HG03460 (cell line): ENCODE measurements around the gene SH3PXD2A.

ENCODE experiments used
- ATAC-seq: cut with Tn5 transposase; IDR thresholded peaks from one replicate; pipeline ENCODE4 v1.9.1; 2021; ENCODE audit not compliant: unreplicated experiment

SH3PXD2A gene

GRCh38 chr10:103593022-103593570 is 262.3 kb downstream of the SH3PXD2A start:
- no peak for ATAC-seq

DNA sequence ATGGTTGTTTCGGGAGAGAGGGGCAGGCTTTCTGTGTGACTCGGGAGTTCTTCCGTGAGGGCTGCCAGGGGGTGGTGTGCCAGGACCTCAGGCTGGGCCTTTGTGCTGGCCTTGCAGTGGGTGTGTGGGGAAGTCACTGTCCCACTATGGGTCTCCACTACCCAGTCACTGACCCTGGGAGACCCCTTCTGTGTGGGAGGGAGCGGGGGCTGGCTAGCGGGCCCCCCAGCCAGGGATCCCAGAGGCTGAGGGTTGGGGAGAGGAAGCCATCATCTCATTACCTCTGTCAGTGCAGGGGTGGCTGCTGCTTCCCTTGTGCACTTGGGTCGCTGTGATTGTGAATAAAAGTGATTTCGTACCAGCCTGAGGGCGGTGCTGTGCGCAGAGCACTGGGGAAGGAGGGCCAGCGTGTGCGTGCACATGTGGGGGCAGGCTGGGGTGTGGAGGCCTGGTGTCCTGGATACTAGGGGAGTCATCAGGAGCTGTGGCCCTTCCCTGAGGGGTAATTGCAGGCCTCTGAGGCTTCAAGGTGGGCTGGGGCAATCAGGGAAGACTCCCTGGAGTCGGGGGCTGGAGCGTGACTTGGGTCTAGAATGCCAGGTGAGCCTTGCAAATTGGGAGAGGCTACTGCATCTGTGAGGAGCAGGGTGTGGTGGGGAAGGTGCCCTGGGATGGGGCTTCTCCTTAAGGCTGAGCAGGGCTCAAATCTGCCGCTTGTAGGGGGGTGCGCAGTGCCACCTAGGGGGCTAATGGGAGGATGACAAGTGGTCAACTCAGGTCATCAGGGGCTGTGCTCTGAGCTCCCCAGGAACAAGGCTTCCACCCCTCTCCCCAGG is 263.0 kb downstream of the SH3PXD2A start:
- ATAC-seq, result no peak

DNA sequence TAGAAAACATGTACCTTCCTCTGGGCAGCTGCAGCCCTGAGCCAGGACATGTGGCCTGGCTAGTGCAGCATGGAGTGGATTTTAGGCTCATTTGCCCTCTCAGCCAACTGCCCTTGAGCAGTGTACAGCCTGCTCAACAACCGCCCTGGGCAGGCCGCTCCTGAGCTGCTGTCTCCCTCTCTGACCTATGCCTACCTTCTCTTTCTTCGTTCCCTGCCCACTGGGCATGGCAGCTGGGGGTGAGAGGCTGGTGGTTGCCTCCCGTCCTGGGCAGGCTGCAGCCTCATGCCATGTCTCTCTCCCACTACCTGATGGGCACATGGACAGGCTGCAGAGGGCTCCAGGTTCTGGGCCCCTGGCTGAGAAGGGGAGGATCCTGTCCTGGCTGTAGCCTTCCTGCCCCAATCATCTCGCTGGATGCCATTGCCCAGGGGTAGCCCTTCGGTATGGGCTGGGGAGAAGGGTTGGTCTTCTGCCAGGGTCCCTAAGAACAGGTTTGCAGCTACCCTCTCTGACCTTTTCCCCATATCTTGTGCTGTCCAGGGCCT is 264.6 kb downstream of the SH3PXD2A start:
- no peak for ATAC-seq

DNA sequence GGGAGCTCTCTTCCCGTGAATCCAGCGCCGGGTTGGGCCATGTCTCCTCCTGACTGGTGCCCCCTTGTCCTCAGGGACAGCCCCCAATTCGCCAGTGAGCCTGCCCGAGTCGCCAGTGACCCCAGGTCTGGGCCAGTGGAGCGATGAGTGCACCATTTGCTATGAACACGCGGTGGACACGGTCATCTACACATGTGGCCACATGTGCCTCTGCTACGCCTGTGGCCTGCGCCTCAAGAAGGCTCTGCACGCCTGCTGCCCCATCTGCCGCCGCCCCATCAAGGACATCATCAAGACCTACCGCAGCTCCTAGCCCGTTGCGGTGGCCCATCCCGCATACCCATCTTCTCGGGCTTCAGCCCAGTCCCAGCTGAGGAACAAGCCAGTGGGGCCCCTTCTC is 265.3 kb downstream of the SH3PXD2A start:
- no peak for ATAC-seq

GRCh38 chr10:103589074-103589630 is 266.2 kb downstream of the SH3PXD2A start:
- no peak for ATAC-seq

DNA sequence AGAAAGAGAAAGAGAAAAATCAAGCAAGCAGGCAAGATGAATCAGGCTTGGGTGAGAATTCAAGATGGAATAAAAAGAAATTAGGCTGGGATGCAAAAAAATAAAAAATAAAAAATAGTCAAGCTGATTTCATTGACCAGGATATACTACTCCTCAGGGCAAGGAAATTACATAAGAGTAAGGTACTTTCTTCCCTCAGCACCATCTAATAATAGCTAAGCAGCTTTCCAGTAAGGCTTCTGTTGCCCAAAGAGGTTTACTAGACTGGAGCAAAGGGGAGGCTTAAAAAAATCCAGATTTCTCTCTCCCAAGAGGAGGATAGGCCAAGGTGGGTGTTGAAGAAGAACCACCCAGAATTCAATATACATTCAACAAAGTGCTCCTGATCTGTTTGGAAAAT is 268.3 kb downstream of the SH3PXD2A start:
- ATAC-seq, result no peak

GRCh38 chr10:103585011-103585405 is 270.4 kb downstream of the SH3PXD2A start:
- no peak for ATAC-seq

GRCh38 chr10:103584216-103585010 is 271.0 kb downstream of the SH3PXD2A start:
- peak; percentile 53 for ATAC-seq

DNA sequence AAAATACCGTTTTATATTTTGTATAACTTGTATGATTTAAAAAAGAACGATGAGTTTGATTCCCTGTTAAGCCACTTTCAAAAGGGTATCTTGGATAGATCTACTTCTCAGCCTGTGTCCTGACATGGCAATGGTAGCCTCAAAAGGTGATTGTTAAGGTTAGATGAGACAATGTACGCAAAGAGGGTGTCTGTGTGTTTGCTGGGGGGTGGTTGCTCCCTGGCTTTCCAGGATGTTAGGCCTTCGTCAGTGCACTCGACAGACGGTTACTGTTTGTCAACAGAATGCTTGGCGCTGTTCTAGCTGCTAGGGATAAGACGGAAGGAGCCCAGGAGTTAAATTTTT is 271.5 kb downstream of the SH3PXD2A start:
- ATAC-seq, result peak; percentile 11

DNA sequence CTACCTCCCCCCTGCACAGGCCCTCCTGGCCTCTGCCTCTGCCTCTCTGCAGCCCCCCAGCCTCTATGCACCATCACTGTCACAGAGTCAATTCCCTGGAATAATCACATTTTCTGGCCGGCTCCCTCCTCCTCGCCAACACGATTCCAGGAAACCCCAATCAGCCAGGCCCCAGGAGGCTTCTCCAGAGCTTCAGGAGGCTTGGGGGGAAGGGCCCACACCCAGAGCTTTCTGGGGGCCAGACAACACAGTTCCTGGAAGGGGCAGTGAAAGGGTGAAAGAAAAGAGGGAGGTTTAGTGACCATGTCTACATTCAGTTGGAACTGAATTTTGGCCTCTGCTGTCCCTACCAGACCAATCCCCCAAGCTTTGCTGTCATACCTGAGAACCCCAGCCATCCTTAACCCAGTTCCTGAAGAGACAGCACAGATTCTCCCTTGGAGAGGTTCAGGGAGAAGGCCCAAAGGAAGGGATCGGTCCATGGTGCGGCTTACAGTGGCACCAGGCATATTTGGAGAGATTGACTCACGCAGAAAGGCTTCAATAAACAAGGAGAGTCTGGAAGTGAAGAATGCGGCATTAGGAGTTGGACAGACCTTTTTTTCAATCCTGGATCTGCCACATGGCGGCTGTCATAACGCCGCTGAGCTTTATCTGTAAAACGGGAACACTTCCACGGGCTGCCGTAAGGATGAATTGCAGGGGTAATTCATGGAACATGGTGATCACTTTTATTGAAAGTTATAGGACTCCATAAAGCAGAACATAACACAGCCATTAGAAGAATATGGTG is 272.8 kb downstream of the SH3PXD2A start:
- ATAC-seq, result no peak

DNA sequence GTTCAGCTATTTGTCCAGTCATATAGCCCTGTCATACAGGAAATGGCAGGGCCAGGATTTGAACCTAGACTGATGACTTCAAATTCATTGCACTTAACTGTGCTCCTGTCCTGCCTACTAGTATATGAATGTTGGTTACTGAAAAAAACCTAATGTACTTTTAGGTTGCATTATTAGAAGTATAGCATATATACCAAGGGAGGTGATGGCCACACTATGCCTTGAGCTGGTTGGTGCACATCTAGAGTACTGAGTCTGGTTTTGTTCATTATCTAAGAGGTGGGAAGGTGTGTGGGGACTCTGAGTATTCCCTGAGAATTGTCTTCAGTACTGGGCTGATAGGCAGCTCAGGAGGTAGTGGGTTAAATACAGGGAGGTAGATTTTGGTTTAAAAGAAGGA is 273.9 kb downstream of the SH3PXD2A start:
- no peak for ATAC-seq

DNA sequence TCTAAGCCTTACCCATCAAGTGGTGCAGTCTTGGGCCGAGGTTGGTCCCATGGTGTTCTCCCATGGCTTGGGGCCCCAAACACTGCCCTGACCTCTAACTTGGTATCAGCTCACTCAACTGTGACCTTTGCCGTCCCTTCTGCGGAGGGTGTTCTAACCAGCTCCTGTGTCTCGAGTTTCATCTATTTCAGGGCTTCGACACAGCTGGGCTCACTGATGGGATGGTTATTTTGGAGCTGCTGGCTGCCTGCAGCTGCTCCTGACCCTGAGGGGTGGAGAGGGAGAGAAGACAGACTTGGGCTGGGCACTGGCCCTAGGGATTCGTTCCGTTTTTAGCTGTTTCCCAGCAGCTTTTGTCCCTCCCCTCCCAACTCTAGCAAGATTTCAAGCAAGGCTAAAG is 274.9 kb downstream of the SH3PXD2A start:
- ATAC-seq, result no peak

DNA sequence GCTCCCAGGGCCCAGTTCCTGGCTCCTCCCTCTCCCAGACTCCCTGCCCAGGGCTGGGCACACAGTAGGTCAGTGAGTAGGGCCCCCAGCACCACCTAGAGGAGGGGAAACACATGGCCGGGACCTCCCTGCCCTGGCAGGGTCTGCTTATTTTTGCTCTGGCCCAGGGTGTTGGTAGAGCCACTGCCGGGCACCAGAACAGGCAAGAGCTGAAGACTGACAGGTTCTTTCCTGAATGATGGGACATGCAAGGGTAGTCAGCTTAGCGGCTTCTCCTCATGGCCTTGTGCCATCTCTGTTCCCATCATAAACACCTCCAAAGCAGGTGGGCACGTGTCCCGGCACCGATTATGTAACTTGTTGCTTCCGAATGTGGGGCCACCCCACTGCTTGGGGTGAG is 275.4 kb downstream of the SH3PXD2A start:
- ATAC-seq, result no peak

- ATAC-seq, result peak; percentile 79
These were observed 276.5 kb downstream of the SH3PXD2A start for GRCh38 chr10:103578782-103579382.

- no peak for ATAC-seq
These were observed 278.5 kb downstream of the SH3PXD2A start for GRCh38 chr10:103576862-103577261.

GRCh38 chr10:103576076-103576471 is 279.3 kb downstream of the SH3PXD2A start:
- ATAC-seq, result no peak

- ATAC-seq, result no peak
These were observed 279.8 kb downstream of the SH3PXD2A start for GRCh38 chr10:103575416-103576075.

GRCh38 chr10:103574097-103575061 is 281.0 kb downstream of the SH3PXD2A start:
- ATAC-seq, result no peak

GRCh38 chr10:103573205-103573487 is 282.2 kb downstream of the SH3PXD2A start:
- ATAC-seq, result no peak
